Measurements from ENCODE around the gene ADAMTS13. TPM values are rescaled to one million over a fixed set of nuclear protein-coding genes. Genes with fewer than 3 reads are reported as not detected.

The ADAMTS13 gene
- 2.1 and 2.2 TPM in 2 replicates for total RNA-seq (2014; rRNA removed; shearing (Covaris generic))
- polyA plus RNA-seq (2016; fragmentation: Nextera tagmentation; extraction: Ambion mirVana), result 0.86 and 1.4 TPM in 2 replicates

DNA sequence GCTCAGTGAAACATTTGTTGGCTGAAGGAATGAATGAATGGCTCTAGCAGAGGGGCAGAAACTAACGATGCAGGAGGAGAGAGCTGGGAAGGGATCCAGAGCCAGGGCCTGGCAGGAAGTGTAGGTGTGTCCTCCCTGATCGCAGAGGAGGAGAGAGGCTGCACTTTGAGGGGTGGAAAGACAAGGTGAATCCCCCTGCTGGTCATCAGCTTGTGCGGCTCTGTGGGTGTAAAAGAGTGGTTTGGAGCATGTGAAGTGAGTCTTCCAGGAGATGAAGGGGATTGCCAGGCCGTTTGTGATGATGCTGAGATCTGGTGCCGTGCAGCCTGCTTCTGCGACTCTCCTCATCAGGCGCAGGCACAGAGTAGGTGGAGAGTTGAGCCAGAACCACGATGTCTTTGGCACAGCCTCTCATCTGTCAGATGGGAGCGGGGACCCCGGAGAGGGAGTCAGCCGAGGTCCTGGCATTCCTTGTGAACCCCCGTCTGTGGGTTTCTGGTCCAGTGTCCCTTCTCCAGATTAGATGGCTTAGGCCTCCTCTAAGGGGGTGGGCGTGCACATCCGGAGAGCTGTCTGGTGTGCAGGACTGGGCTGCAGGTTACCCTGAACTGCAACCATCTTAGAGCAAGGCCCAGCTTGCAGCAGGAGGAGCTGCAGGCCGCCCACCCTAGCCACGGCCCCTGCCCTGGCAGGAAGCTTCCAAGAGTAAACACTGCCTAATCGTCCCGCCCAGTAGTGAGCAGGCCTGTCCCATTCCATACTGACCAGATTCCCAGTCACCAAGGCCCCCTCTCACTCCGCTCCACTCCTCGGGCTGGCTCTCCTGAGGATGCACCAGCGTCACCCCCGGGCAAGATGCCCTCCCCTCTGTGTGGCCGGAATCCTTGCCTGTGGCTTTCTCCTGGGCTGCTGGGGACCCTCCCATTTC, at the start of gene ADAMTS13:
Gene ADAMTS13, plus strand, starts transcription at position 753 of the 928 bp plus-strand sequence. Its CDS starts 77 bp downstream, at position 830.
- Histone ChIP-seq H3K27ac (no peak within 1 kb of the TSS), H3K79me2 (ENCODE audit: insufficient read depth) (peaks cover 8% of the 10 kb centered on the region), H2AFZ (no peak within 1 kb of the TSS), H3F3A (ENCODE audit: insufficient read depth) (0 out of 2 replicates have a peak, but pooled peaks cover 8% of the 10 kb centered on the region), H3K27me3 (replicated peaks; ENCODE audit: insufficient read depth) (no peaks in the 10 kb centered on the region), H3K4me3 (no peak within 1 kb of the TSS), H3K36me3 (ENCODE audit: low read depth) (no peaks in the 10 kb centered on the region), H3K9me2 (ENCODE audit: insufficient read depth) (no peaks in the 10 kb centered on the region), H3K4me1 (ENCODE audit: insufficient read depth) (no peaks in the 10 kb centered on the region), H4K20me1 (ENCODE audit: insufficient read depth) (no peaks in the 10 kb centered on the region), H3K9ac (no peak within 1 kb of the TSS), H3K9me3 (ENCODE audit: low read depth) (no peaks in the 10 kb centered on the region), H3K4me2 (ENCODE audit: unreplicated experiment) (no peak within 1 kb of the TSS)
- TF ChIP-seq EZH2 (IDR thresholded peaks at IDR 0.05; ENCODE audit: insufficient read depth, poor library complexity, severe bottlenecking) (no peak), EZH2phosphoT487 (IDR thresholded peaks at IDR 0.05; ENCODE audit: insufficient read depth, low read depth) (no peak)
- in situ Hi-C loops (cut with MboI), result no loop called here
- 62 to 63% methylated on average over 23 of the region's 23 CpGs for WGBS, 2 experiments (ENCODE audit: low coverage in 1 of 2, low lambda C conversion rate in 2 of 2, missing lambda C conversion rate in 2 of 2)
- peak; percentile 30 for DNase-seq

DNA sequence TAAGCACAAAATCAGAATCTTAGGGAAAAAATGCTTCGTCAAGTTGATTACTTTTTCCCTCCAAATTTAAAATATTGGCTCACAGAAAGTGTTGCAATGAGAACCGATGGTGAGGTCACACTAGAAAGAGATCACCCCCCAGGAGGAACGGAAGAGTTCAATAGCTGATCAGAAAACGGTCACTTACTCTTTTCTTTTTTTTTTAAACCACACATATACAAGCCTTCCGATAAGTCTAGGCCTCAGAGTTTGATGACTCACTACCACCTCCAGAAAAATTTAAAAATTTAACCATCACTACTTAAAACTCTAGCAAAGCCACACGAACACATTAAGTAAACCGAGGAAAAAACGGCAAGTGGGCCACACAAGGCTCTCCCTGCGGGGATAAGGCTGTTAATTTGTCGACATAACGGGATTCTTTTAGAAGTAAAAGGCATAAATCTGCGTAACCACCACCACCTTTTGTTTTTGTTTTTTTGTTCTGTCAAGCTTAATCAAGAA, 47.5 kb upstream of the ADAMTS13 start:
- Histone ChIP-seq H2AFZ (no peak overlapping the region), H3K9me3 (ENCODE audit: low read depth) (no peaks in the 10 kb centered on the region), H3K9ac (peak overlapping the region; percentile 100), H3K27me3 (replicated peaks; ENCODE audit: insufficient read depth) (no peaks in the 10 kb centered on the region), H3K36me3 (ENCODE audit: low read depth) (peaks cover 12% of the 10 kb centered on the region), H3K4me2 (ENCODE audit: unreplicated experiment) (peak overlapping the region; percentile 89), H3F3A (ENCODE audit: insufficient read depth) (peaks cover 56% of the 10 kb centered on the region), H3K4me1 (ENCODE audit: insufficient read depth) (peaks cover 50% of the 10 kb centered on the region), H3K9me2 (ENCODE audit: insufficient read depth) (no peaks in the 10 kb centered on the region), H3K27ac (peak overlapping the region; percentile 93), H4K20me1 (ENCODE audit: insufficient read depth) (peaks cover 35% of the 10 kb centered on the region), H3K4me3 (peak overlapping the region; percentile 83), H3K79me2 (ENCODE audit: insufficient read depth) (peaks cover 62% of the 10 kb centered on the region)
- peak; percentile 91 for DNase-seq
- in situ Hi-C loops (cut with MboI), result no loop called here
- TF ChIP-seq EZH2 (IDR thresholded peaks at IDR 0.05; ENCODE audit: insufficient read depth, poor library complexity, severe bottlenecking), result no peak
- no peak for TF ChIP-seq EZH2phosphoT487 (IDR thresholded peaks at IDR 0.05; ENCODE audit: insufficient read depth, low read depth)
- 1 to 4% methylated on average over 12 of the region's 12 CpGs for WGBS, 2 experiments (ENCODE audit: low coverage in 1 of 2, low lambda C conversion rate in 2 of 2, missing lambda C conversion rate in 2 of 2)

DNA sequence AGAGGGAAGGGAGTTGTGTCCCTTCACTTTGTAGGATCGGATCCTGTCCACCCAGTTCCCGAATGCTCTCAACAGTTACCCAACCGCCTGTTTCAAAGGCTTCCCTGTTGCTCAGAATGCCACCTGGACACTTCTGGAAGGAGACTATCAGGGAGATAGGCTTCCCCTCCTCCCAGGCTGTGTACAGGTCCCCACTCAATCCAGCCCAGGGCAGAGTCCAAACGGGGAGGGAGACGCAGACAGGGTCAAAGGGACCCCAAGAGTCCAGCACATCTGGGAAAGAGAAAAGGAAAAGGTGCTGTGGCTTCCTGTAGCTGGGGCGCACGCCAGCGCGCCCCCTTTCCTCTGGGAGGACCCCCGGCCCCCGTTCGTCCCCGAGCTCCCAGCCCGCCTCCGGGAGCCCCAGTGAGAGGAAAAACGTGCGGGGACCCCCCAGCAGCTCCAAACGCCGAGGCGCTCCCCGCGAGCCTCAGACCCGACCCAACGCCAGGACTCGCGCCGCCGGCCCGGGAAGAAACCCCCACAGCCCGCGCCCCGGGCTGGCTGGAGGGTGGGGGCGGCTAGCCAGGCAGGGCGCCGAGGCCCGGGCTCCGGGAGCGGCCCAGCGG, 46.9 kb upstream of the ADAMTS13 start:
- in situ Hi-C loops (cut with MboI), result no loop called here
- Histone ChIP-seq H3K79me2 (ENCODE audit: insufficient read depth) (peaks cover 56% of the 10 kb centered on the region), H3K27ac (peak overlapping the region; percentile 93)

More for the DNA sequence above, 46.9 kb upstream of the ADAMTS13 start:
- no peak for TF ChIP-seq EZH2phosphoT487 (IDR thresholded peaks at IDR 0.05; ENCODE audit: insufficient read depth, low read depth)
- TF ChIP-seq EZH2 (IDR thresholded peaks at IDR 0.05; ENCODE audit: insufficient read depth, poor library complexity, severe bottlenecking), result no peak
- Histone ChIP-seq H4K20me1 (ENCODE audit: insufficient read depth) (peaks cover 29% of the 10 kb centered on the region; the same call in 1 of the 2 replicates), H3K36me3 (ENCODE audit: low read depth) (peaks cover 7% of the 10 kb centered on the region), H3K9me2 (ENCODE audit: insufficient read depth) (no peaks in the 10 kb centered on the region), H3K4me1 (ENCODE audit: insufficient read depth) (peaks cover 47% of the 10 kb centered on the region), H2AFZ (no peak overlapping the region), H3F3A (ENCODE audit: insufficient read depth) (peaks cover 56% of the 10 kb centered on the region), H3K4me2 (ENCODE audit: unreplicated experiment) (peak overlapping the region; percentile 89), H3K9me3 (ENCODE audit: low read depth) (no peaks in the 10 kb centered on the region), H3K9ac (peak overlapping the region; percentile 100), H3K4me3 (peak overlapping the region; percentile 83), H3K27me3 (replicated peaks; ENCODE audit: insufficient read depth) (no peaks in the 10 kb centered on the region)
- peak; percentile 77 for DNase-seq
- WGBS, 2 experiments (ENCODE audit: low coverage in 1 of 2, low lambda C conversion rate in 2 of 2, missing lambda C conversion rate in 2 of 2), result 1% methylated on average over 32 to 37 of the region's 39 CpGs

Measured in GM23248 (cell line).